T-cell (primary cell): Measurements from ENCODE around the gene CCNH. TPM values are rescaled to one million over a fixed set of nuclear protein-coding genes. Genes with fewer than 3 reads are reported as not detected.

Experiments used
- ATAC-seq, 4 experiments: fragments of 200-7000 bp in 3 of 4; fragments of 150-1000 bp in 1 of 4; cut with Tn5 transposase; replicated peaks in 1 of 4; 1 replicate in 3 of 4; 2 replicates in 1 of 4; pipeline ENCODE4 v1.10.0; 2021; ENCODE audit warnings: moderate library complexity in 3 of 4, mild to moderate bottlenecking in 2 of 4, moderate number of reproducible peaks in 1 of 4
- CTCF ChIA-PET, 2 donors: fragments of 300-600 bp; sonication (Branson Sonifier 250); formaldehyde crosslinking; loops; one replicate each; lab custom pipeline; 2022; ENCODE audit warnings: antibody characterized with exemption in 2 of 2; lab: Charles Lee
- POLR2A ChIA-PET, 2 donors: fragments of 300-600 bp; sonication (Branson Sonifier 250); formaldehyde crosslinking; loops; one replicate each; lab custom pipeline; 2022; ENCODE audit warnings: antibody characterized with exemption in 2 of 2; lab: Charles Lee
- DNase-seq, 35 experiments: peaks; one replicate each; pipeline versions ENCODE4 v3.0.0 to v3.0.0-alpha.2; 2013 to 2023
- H3K27ac ChIP-seq: one replicate; pipeline ENCODE4 v1.5.1; 2013; ENCODE audit warnings: low read length
- H3K27me3 ChIP-seq, 2 experiments: replicated peaks in 1 of 2; 1 replicate in 1 of 2; 2 replicates in 1 of 2; pipeline versions ENCODE4 v1.6.1 to v1.7.0; 2013; ENCODE audit warnings: low read length in 1 of 2, mixed read lengths in 1 of 2; ENCODE audit not compliant: control insufficient read depth in 2 of 2, insufficient read depth in 2 of 2; ENCODE audit errors: extremely low read depth in 1 of 2
- H3K36me3 ChIP-seq, 2 donors: 1 replicate in 1 of 2; 2 replicates in 1 of 2; pipeline versions ENCODE4 v1.6.1 to v1.7.0; 2013; ENCODE audit warnings: low read length in 1 of 2; ENCODE audit not compliant: control insufficient read depth in 2 of 2, insufficient read depth in 1 of 2; ENCODE audit errors: extremely low read depth in 1 of 2
- H3K4me1 ChIP-seq, 2 experiments: 1 replicate in 1 of 2; 2 replicates in 1 of 2; pipeline versions ENCODE4 v1.6.1 to v1.7.0; 2013; ENCODE audit warnings: low read length in 2 of 2, mixed read lengths in 1 of 2; ENCODE audit not compliant: insufficient read depth in 2 of 2, control insufficient read depth in 1 of 2; ENCODE audit errors: extremely low read depth in 1 of 2
- H3K4me3 ChIP-seq, 2 donors: 1 replicate in 1 of 2; 2 replicates in 1 of 2; pipeline versions ENCODE4 v1.5.1 to v1.7.0; 2013; ENCODE audit warnings: mild to moderate bottlenecking in 2 of 2, low read length in 1 of 2, moderate library complexity in 1 of 2; ENCODE audit not compliant: control insufficient read depth in 1 of 2; ENCODE audit errors: extremely low read depth in 1 of 2
- H3K9me3 ChIP-seq: 2 replicates; pipeline ENCODE4 v1.7.0; 2013
- H3K27ac Mint-ChIP-seq, 2 donors: one replicate each; pipeline ENCODE4 v1.8.0; 2020 to 2021; ENCODE audit warnings: mild to moderate bottlenecking in 2 of 2, mixed read lengths in 2 of 2
- H3K27me3 Mint-ChIP-seq, 2 donors: one replicate each; pipeline ENCODE4 v1.8.0; 2021 to 2022; ENCODE audit warnings: mixed read lengths in 2 of 2
- H3K36me3 Mint-ChIP-seq: one replicate; pipeline ENCODE4 v1.8.0; 2021; ENCODE audit warnings: mixed read lengths
- H3K4me1 Mint-ChIP-seq, 3 donors: one replicate each; pipeline ENCODE4 v1.8.0; 2020 to 2022; ENCODE audit warnings: mixed read lengths in 3 of 3, mild to moderate bottlenecking in 1 of 3
- H3K4me3 Mint-ChIP-seq, 3 donors: one replicate each; pipeline ENCODE4 v1.8.0; 2020 to 2022; ENCODE audit warnings: mild to moderate bottlenecking in 3 of 3, mixed read lengths in 3 of 3, moderate library complexity in 3 of 3
- H3K9me3 Mint-ChIP-seq, 3 donors: one replicate each; pipeline ENCODE4 v1.8.0; 2020 to 2022; ENCODE audit warnings: mixed read lengths in 3 of 3
- WGBS: methylation state at CpG from one replicate; pipeline ENCODE4 v1.1.5; 2013; ENCODE audit warnings: missing lambda C conversion rate; ENCODE audit not compliant: insufficient coverage; 5-methylcytosine and 5-hydroxymethylcytosine counted together
- total RNA-seq, 35 experiments: library from RNA in 6 of 35; stranded (reverse) in 6 of 35; fragments of 120-200 nt in 1 of 35; gene quantifications; one replicate each; pipeline versions ENCODE4 v1.2.1 to v1.2.4 and lab custom pipeline; 2013 to 2026

CCNH gene
- total RNA-seq (100 to 1,000 TPM in 2 of 5 donors, 10 to 100 TPM in 3; 64.2 to 276 (median 72.9) TPM), total RNA-seq (lab: John Stamatoyannopoulos, UW) (54.5 to 362 (median 74.5) reads per million in 29 experiments)
- 124 TPM for total RNA-seq (2013)

GRCh38 chr5:87412630-87413342 is at the start of gene CCNH:
Gene CCNH, minus strand, starts transcription at chr5:87412930. Its CDS starts 136 bp downstream, at chr5:87412794.
- Mint-ChIP-seq H3K27ac (peak within 1 kb of the TSS; percentile 93 to 94), H3K4me3 (peak within 1 kb of the TSS; percentile 88 to 93 (median 89)), H3K27me3 (no peaks in the 10 kb centered on the region), H3K36me3 (peaks cover 25% of the 10 kb centered on the region), H3K4me1 (peaks cover 47 to 55% (median 49%) of the 10 kb centered on the region in 3 donors), H3K9me3 (no peaks in the 10 kb centered on the region)
- Histone ChIP-seq H3K27me3 (no peaks in the 10 kb centered on the region), H3K4me1 (peaks cover 12 to 20% of the 10 kb centered on the region in 2 experiments), H3K9me3 (no peaks in the 10 kb centered on the region), H3K27ac (peak within 1 kb of the TSS; percentile 97), H3K36me3 (peaks cover 0 to 21% of the 10 kb centered on the region in 2 donors), H3K4me3 (peak within 1 kb of the TSS; percentile 92 to 99)
- ChIA-PET POLR2A (interaction anchor here (0.6 to 4.2 kb wide), 9 partner anchors 9 to 794 kb away, joined by 3 to 37 read pairs (median 4); no protein-coding TSS in a partner anchor), CTCF (interaction anchor here in 1 of 2 donors (2.6 kb wide), 1 partner anchor 13 kb away, joined by 25 read pairs; no protein-coding TSS in a partner anchor)
- 2% methylated on average over 46 of the region's 46 CpGs for WGBS
- ATAC-seq (peak; percentile 95 to 100 (median 98)), DNase-seq (peak; percentile 85 to 99 (median 97))

GRCh38 chr5:87457706-87458105 is 45.0 kb upstream of the CCNH start:
- no peaks in the 10 kb centered on the region for H3K36me3 Mint-ChIP-seq
- POLR2A ChIA-PET, result no interaction called here
- H3K36me3 ChIP-seq, result no peaks in the 10 kb centered on the region

GRCh38 chr5:87453801-87454200 is 41.1 kb upstream of the CCNH start:
- H3K4me1 Mint-ChIP-seq, result peaks cover 0 to 10% (median 0%) of the 10 kb centered on the region in 3 donors
- no peaks in the 10 kb centered on the region for H3K36me3 ChIP-seq
- H3K27ac Mint-ChIP-seq, result no peak overlapping the region
- ATAC-seq, result no peak
- peaks cover 22 to 30% of the 10 kb centered on the region in 2 donors for H3K27me3 Mint-ChIP-seq
- no peak overlapping the region for H3K4me3 ChIP-seq
- DNase-seq, result no peak
- WGBS, result no CpG with 5 or more reads among the region's 1 CpG
- H3K4me3 Mint-ChIP-seq, result no peak overlapping the region
- no peaks in the 10 kb centered on the region for H3K9me3 ChIP-seq
- H3K27ac ChIP-seq, result no peak overlapping the region
- H3K9me3 Mint-ChIP-seq, result no peaks in the 10 kb centered on the region
- H3K4me1 ChIP-seq, result no peaks in the 10 kb centered on the region
- no peaks in the 10 kb centered on the region for H3K36me3 Mint-ChIP-seq
- ChIA-PET POLR2A (no interaction called here), CTCF (no interaction called here)
- peaks cover 0 to 3% of the 10 kb centered on the region in 2 experiments for H3K27me3 ChIP-seq

More at GRCh38 chr5:87457706-87458105, 45.0 kb upstream of the CCNH start:
- no peak overlapping the region for H3K4me3 Mint-ChIP-seq
- no peak for DNase-seq
- H3K27ac Mint-ChIP-seq, result no peak overlapping the region
- H3K9me3 ChIP-seq, result no peaks in the 10 kb centered on the region
- H3K27me3 ChIP-seq, result no peaks in the 10 kb centered on the region
- CTCF ChIA-PET, result no interaction called here
- no peak overlapping the region for H3K4me3 ChIP-seq
- H3K27ac ChIP-seq, result no peak overlapping the region
- no peaks in the 10 kb centered on the region for H3K4me1 ChIP-seq
- peaks cover 0 to 3% (median 0%) of the 10 kb centered on the region in 3 donors for H3K9me3 Mint-ChIP-seq
- peaks cover 0 to 6% (median 0%) of the 10 kb centered on the region in 3 donors for H3K4me1 Mint-ChIP-seq
- ATAC-seq, result no peak
- H3K27me3 Mint-ChIP-seq, result peaks cover 17 to 22% of the 10 kb centered on the region in 2 donors

GRCh38 chr5:87452837-87453236 is 40.1 kb upstream of the CCNH start:
- ChIA-PET POLR2A (no interaction called here), CTCF (no interaction called here)
- peaks cover 22 to 29% of the 10 kb centered on the region in 2 donors for H3K27me3 Mint-ChIP-seq
- Histone ChIP-seq H3K4me1 (no peaks in the 10 kb centered on the region), H3K27ac (no peak overlapping the region), H3K4me3 (no peak overlapping the region), H3K36me3 (no peaks in the 10 kb centered on the region), H3K9me3 (no peaks in the 10 kb centered on the region), H3K27me3 (peaks cover 0 to 3% of the 10 kb centered on the region in 2 experiments)
- no peak for ATAC-seq
- no peak overlapping the region for H3K4me3 Mint-ChIP-seq
- no peak for DNase-seq
- no peak overlapping the region for H3K27ac Mint-ChIP-seq
- H3K36me3 Mint-ChIP-seq, result no peaks in the 10 kb centered on the region
- H3K4me1 Mint-ChIP-seq, result peaks cover 0 to 10% (median 0%) of the 10 kb centered on the region in 3 donors
- H3K9me3 Mint-ChIP-seq, result no peaks in the 10 kb centered on the region

DNA sequence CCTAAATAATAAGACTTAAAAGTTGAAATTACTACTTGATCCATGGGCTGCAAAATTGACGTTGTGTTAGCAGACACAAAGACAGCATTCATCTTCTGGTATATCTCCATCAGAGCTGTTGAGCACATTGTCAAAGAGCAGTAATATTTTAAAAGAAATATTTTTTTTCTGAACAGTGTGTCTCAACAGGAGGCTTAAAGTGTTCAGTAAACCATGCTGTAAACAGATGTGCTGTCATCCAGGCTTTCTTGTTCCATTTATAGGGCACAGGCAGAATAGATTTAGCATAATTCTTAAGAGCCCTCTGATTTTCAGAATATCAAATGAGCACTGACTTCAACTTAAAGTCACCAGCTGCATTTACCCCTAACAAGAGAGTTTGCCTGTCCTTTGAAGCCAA is 29.7 kb upstream of the CCNH start:
- H3K27me3 Mint-ChIP-seq, result peaks cover 13 to 19% of the 10 kb centered on the region in 2 donors
- H3K9me3 Mint-ChIP-seq, result peaks cover 0 to 4% (median 0%) of the 10 kb centered on the region in 3 donors
- H3K4me3 Mint-ChIP-seq, result no peak overlapping the region
- WGBS, result no CpG with 5 or more reads among the region's 1 CpG
- Histone ChIP-seq H3K36me3 (no peaks in the 10 kb centered on the region), H3K27ac (no peak overlapping the region), H3K27me3 (peaks cover 0 to 4% of the 10 kb centered on the region in 2 experiments), H3K9me3 (no peaks in the 10 kb centered on the region), H3K4me1 (peaks cover 0 to 4% of the 10 kb centered on the region in 2 experiments), H3K4me3 (no peak overlapping the region)
- no peak overlapping the region for H3K27ac Mint-ChIP-seq
- ChIA-PET CTCF (no interaction called here), POLR2A (no interaction called here)
- peaks cover 0 to 6% (median 0%) of the 10 kb centered on the region in 3 donors for H3K4me1 Mint-ChIP-seq
- no peaks in the 10 kb centered on the region for H3K36me3 Mint-ChIP-seq
- ATAC-seq (no peak), DNase-seq (no peak)

- H3K36me3 Mint-ChIP-seq, result no peaks in the 10 kb centered on the region
- DNase-seq, result no peak
- CTCF ChIA-PET, result no interaction called here
- no peak overlapping the region for H3K4me3 ChIP-seq
- H3K27ac Mint-ChIP-seq, result no peak overlapping the region
- peaks cover 4 to 14% of the 10 kb centered on the region in 2 donors for H3K27me3 Mint-ChIP-seq
- no peak overlapping the region for H3K27ac ChIP-seq
- WGBS, result no CpG with 5 or more reads among the region's 2 CpGs
- ATAC-seq, result no peak
- H3K36me3 ChIP-seq, result no peaks in the 10 kb centered on the region
- H3K4me3 Mint-ChIP-seq, result no peak overlapping the region
- no peaks in the 10 kb centered on the region for H3K9me3 ChIP-seq
- no peaks in the 10 kb centered on the region for H3K9me3 Mint-ChIP-seq
- peaks cover 0 to 4% of the 10 kb centered on the region in 2 experiments for H3K4me1 ChIP-seq
- POLR2A ChIA-PET, result no interaction called here
- peaks cover 0 to 6% (median 0%) of the 10 kb centered on the region in 3 donors for H3K4me1 Mint-ChIP-seq
- H3K27me3 ChIP-seq, result peaks cover 0 to 6% of the 10 kb centered on the region in 2 experiments
Observed at GRCh38 chr5:87438231-87438630, 25.5 kb upstream of the CCNH start.
